Measurements from ENCODE around the gene RFPL3.
"Not testable (repeated sequence)": the region's sequence is repeated elsewhere in the genome, so short reads cannot be mapped to it uniquely, and the experiment has no call there.

Gene RFPL3

GRCh38 chr22:32331918-32332725, 25.5 kb upstream of the RFPL3 start:
- H3K9me3 ChIP-seq (ENCODE audit: insufficient read depth, low read depth, low read length): no peaks in the 10 kb centered on the region
- no peak overlapping the region for H3K9ac ChIP-seq (ENCODE audit: low read depth, low read length)
- H3K4me1 ChIP-seq (ENCODE audit: insufficient read depth, low read length): peaks cover 13% of the 10 kb centered on the region; the same call in 1 of the 2 replicates
- no peak overlapping the region for H3K27ac ChIP-seq (ENCODE audit: low read length)
- no peaks in the 10 kb centered on the region for H3K36me3 ChIP-seq (ENCODE audit: insufficient read depth, low read depth, low read length)
- no peak overlapping the region for H3K4me3 ChIP-seq (ENCODE audit: low read length)
- H3K27me3 ChIP-seq (ENCODE audit: insufficient read depth, low read length): no peaks in the 10 kb centered on the region; the same call in 1 of the 2 replicates

- H3K4me3 ChIP-seq (ENCODE audit: low read length): no peak overlapping the region
- H3K27me3 ChIP-seq (ENCODE audit: insufficient read depth, low read length): no peaks in the 10 kb centered on the region; the same call in 1 of the 2 replicates
Observed at GRCh38 chr22:32333141-32333768, 24.4 kb upstream of the RFPL3 start.

GRCh38 chr22:32333769-32334659, 23.7 kb upstream of the RFPL3 start:
- Histone ChIP-seq H3K4me1 (ENCODE audit: insufficient read depth, low read length) (peaks cover 13% of the 10 kb centered on the region; the same call in 1 of the 2 replicates), H3K27ac (ENCODE audit: low read length) (no peak overlapping the region), H3K4me3 (ENCODE audit: low read length) (no peak overlapping the region), H3K9me3 (ENCODE audit: insufficient read depth, low read depth, low read length) (no peaks in the 10 kb centered on the region), H3K27me3 (ENCODE audit: insufficient read depth, low read length) (no peaks in the 10 kb centered on the region; the same call in 1 of the 2 replicates), H3K36me3 (ENCODE audit: insufficient read depth, low read depth, low read length) (no peaks in the 10 kb centered on the region), H3K9ac (ENCODE audit: low read depth, low read length) (no peak overlapping the region)

More at GRCh38 chr22:32333141-32333768, 24.4 kb upstream of the RFPL3 start:
- Histone ChIP-seq H3K36me3 (ENCODE audit: insufficient read depth, low read depth, low read length) (no peaks in the 10 kb centered on the region), H3K27ac (ENCODE audit: low read length) (no peak overlapping the region), H3K9me3 (ENCODE audit: insufficient read depth, low read depth, low read length) (no peaks in the 10 kb centered on the region), H3K4me1 (ENCODE audit: insufficient read depth, low read length) (peaks cover 13% of the 10 kb centered on the region; the same call in 1 of the 2 replicates), H3K9ac (ENCODE audit: low read depth, low read length) (no peak overlapping the region)

GRCh38 chr22:32334660-32335365, 22.9 kb upstream of the RFPL3 start:
- Histone ChIP-seq H3K27me3 (ENCODE audit: insufficient read depth, low read length) (peaks cover 3% of the 10 kb centered on the region), H3K9me3 (ENCODE audit: insufficient read depth, low read depth, low read length) (no peaks in the 10 kb centered on the region), H3K9ac (ENCODE audit: low read depth, low read length) (no peak overlapping the region), H3K36me3 (ENCODE audit: insufficient read depth, low read depth, low read length) (no peaks in the 10 kb centered on the region), H3K4me1 (ENCODE audit: insufficient read depth, low read length) (peaks cover 13% of the 10 kb centered on the region; the same call in 1 of the 2 replicates), H3K27ac (ENCODE audit: low read length) (no peak overlapping the region), H3K4me3 (ENCODE audit: low read length) (no peak overlapping the region)

- H3K27ac ChIP-seq (ENCODE audit: low read length): peak overlapping the region; percentile 13
- H3K9me3 ChIP-seq (ENCODE audit: insufficient read depth, low read depth, low read length): no peaks in the 10 kb centered on the region
- peaks cover 13% of the 10 kb centered on the region; the same call in 1 of the 2 replicates for H3K4me1 ChIP-seq (ENCODE audit: insufficient read depth, low read length)
- peaks cover 10% of the 10 kb centered on the region for H3K27me3 ChIP-seq (ENCODE audit: insufficient read depth, low read length)
- peak overlapping the region; percentile 37; the same call in 1 of the 2 replicates for H3K9ac ChIP-seq (ENCODE audit: low read depth, low read length)
- no peak overlapping the region for H3K4me3 ChIP-seq (ENCODE audit: low read length)
- H3K36me3 ChIP-seq (ENCODE audit: insufficient read depth, low read depth, low read length): no peaks in the 10 kb centered on the region
Observed at GRCh38 chr22:32335471-32335870, 22.2 kb upstream of the RFPL3 start.

- Histone ChIP-seq H3K4me3 (ENCODE audit: low read length) (no peak overlapping the region; the same call in 1 of the 2 replicates), H3K36me3 (ENCODE audit: insufficient read depth, low read depth, low read length) (no peaks in the 10 kb centered on the region), H3K9me3 (ENCODE audit: insufficient read depth, low read depth, low read length) (no peaks in the 10 kb centered on the region), H3K4me1 (ENCODE audit: insufficient read depth, low read length) (peaks cover 13% of the 10 kb centered on the region; the same call in 1 of the 2 replicates), H3K9ac (ENCODE audit: low read depth, low read length) (peak overlapping the region; percentile 37), H3K27ac (ENCODE audit: low read length) (no peak overlapping the region), H3K27me3 (ENCODE audit: insufficient read depth, low read length) (peaks cover 14% of the 10 kb centered on the region)
Observed at GRCh38 chr22:32336121-32336603, 21.5 kb upstream of the RFPL3 start.

- Histone ChIP-seq H3K4me3 (ENCODE audit: low read length) (no peak overlapping the region), H3K27me3 (ENCODE audit: insufficient read depth, low read length) (peaks cover 15% of the 10 kb centered on the region)
Observed at GRCh38 chr22:32336771-32337424, 20.8 kb upstream of the RFPL3 start.

GRCh38 chr22:32337425-32337824, 20.2 kb upstream of the RFPL3 start:
- Histone ChIP-seq H3K4me1 (ENCODE audit: insufficient read depth, low read length) (peaks cover 13% of the 10 kb centered on the region; the same call in 1 of the 2 replicates), H3K27me3 (ENCODE audit: insufficient read depth, low read length) (peaks cover 15% of the 10 kb centered on the region)
- not testable (repeated sequence) for H3K9me3 ChIP-seq (ENCODE audit: insufficient read depth, low read depth, low read length); H3K4me3 ChIP-seq (ENCODE audit: low read length); H3K36me3 ChIP-seq (ENCODE audit: insufficient read depth, low read depth, low read length); H3K9ac ChIP-seq (ENCODE audit: low read depth, low read length); H3K27ac ChIP-seq (ENCODE audit: low read length)

More at GRCh38 chr22:32336771-32337424, 20.8 kb upstream of the RFPL3 start:
- peaks cover 13% of the 10 kb centered on the region; the same call in 1 of the 2 replicates for H3K4me1 ChIP-seq (ENCODE audit: insufficient read depth, low read length)
- H3K9ac ChIP-seq (ENCODE audit: low read depth, low read length): peak overlapping the region; percentile 37; the same call in 1 of the 2 replicates
- H3K9me3 ChIP-seq (ENCODE audit: insufficient read depth, low read depth, low read length): no peaks in the 10 kb centered on the region
- no peak overlapping the region for H3K27ac ChIP-seq (ENCODE audit: low read length)
- no peaks in the 10 kb centered on the region for H3K36me3 ChIP-seq (ENCODE audit: insufficient read depth, low read depth, low read length)

- peaks cover 21% of the 10 kb centered on the region for H3K27me3 ChIP-seq (ENCODE audit: insufficient read depth, low read length)
- H3K36me3 ChIP-seq (ENCODE audit: insufficient read depth, low read depth, low read length): no peaks in the 10 kb centered on the region
- no peak overlapping the region for H3K27ac ChIP-seq (ENCODE audit: low read length)
- no peak overlapping the region for H3K9ac ChIP-seq (ENCODE audit: low read depth, low read length)
- peaks cover 13% of the 10 kb centered on the region; the same call in 1 of the 2 replicates for H3K4me1 ChIP-seq (ENCODE audit: insufficient read depth, low read length)
- H3K9me3 ChIP-seq (ENCODE audit: insufficient read depth, low read depth, low read length): no peaks in the 10 kb centered on the region
- H3K4me3 ChIP-seq (ENCODE audit: low read length): no peak overlapping the region
Observed at GRCh38 chr22:32338757-32339156, 18.9 kb upstream of the RFPL3 start.

- Histone ChIP-seq H3K27ac (ENCODE audit: low read length) (no peak overlapping the region), H3K4me1 (ENCODE audit: insufficient read depth, low read length) (peaks cover 13% of the 10 kb centered on the region; the same call in 1 of the 2 replicates), H3K27me3 (ENCODE audit: insufficient read depth, low read length) (peaks cover 21% of the 10 kb centered on the region), H3K36me3 (ENCODE audit: insufficient read depth, low read depth, low read length) (no peaks in the 10 kb centered on the region), H3K9me3 (ENCODE audit: insufficient read depth, low read depth, low read length) (no peaks in the 10 kb centered on the region), H3K4me3 (ENCODE audit: low read length) (no peak overlapping the region), H3K9ac (ENCODE audit: low read depth, low read length) (no peak overlapping the region)
Observed at GRCh38 chr22:32339190-32340012, 18.3 kb upstream of the RFPL3 start.

Measured in iPS-20b (cell line).